Mesendoderm (in vitro differentiated cells): ENCODE measurements around the gene FFAR2.

Experiments
- DNase-seq: peaks from one replicate; pipeline ENCODE4 v3.0.0; 2013
- H2AK5ac ChIP-seq: 2 replicates; pipeline ENCODE4 v1.6.1; 2013; ENCODE audit warnings: low read length, inconsistent platforms
- H2BK120ac ChIP-seq: 2 replicates; pipeline ENCODE4 v1.6.1; 2013; ENCODE audit warnings: low read depth, mild to moderate bottlenecking, low read length, moderate library complexity, mixed read lengths
- H2BK15ac ChIP-seq: replicated peaks from 2 replicates; pipeline ENCODE4 v1.6.1; 2013; ENCODE audit warnings: low read depth, mild to moderate bottlenecking, moderate library complexity
- H2BK5ac ChIP-seq: 2 replicates; pipeline ENCODE4 v1.6.1; 2013; ENCODE audit warnings: low read length, inconsistent platforms
- H3K18ac ChIP-seq: 2 replicates; pipeline ENCODE4 v1.6.1; 2013; ENCODE audit warnings: mild to moderate bottlenecking, low read length, mixed read lengths
- H3K23ac ChIP-seq: one replicate; pipeline ENCODE4 v1.6.1; 2013; ENCODE audit warnings: low read length
- H3K27ac ChIP-seq: 2 replicates; pipeline ENCODE4 v1.5.1; 2013; ENCODE audit warnings: low read depth, mild to moderate bottlenecking, inconsistent platforms, low read length, moderate library complexity
- H3K27me3 ChIP-seq: 2 replicates; pipeline ENCODE4 v1.6.1; 2013; ENCODE audit warnings: low read length, control low read depth, mild to moderate bottlenecking, inconsistent platforms; ENCODE audit not compliant: insufficient read depth, poor library complexity
- H3K36me3 ChIP-seq: 2 replicates; pipeline ENCODE4 v1.6.1; 2013; ENCODE audit warnings: low read length, inconsistent platforms; ENCODE audit not compliant: control insufficient read depth, insufficient read depth
- H3K4ac ChIP-seq: one replicate; pipeline ENCODE4 v1.6.1; 2013; ENCODE audit warnings: low read depth, mild to moderate bottlenecking, low read length, moderate library complexity
- H3K4me1 ChIP-seq: 2 replicates; pipeline ENCODE4 v1.6.1; 2013; ENCODE audit warnings: low read depth, low read length, inconsistent platforms; ENCODE audit not compliant: control insufficient read depth
- H3K4me2 ChIP-seq: 2 replicates; pipeline ENCODE4 v1.6.1; 2013; ENCODE audit warnings: low read length
- H3K4me3 ChIP-seq: 2 replicates; pipeline ENCODE4 v1.5.1; 2013; ENCODE audit warnings: mild to moderate bottlenecking, low read length
- H3K56ac ChIP-seq: one replicate; pipeline ENCODE4 v1.6.1; 2013; ENCODE audit warnings: low read length
- H3K79me1 ChIP-seq: 2 replicates; pipeline ENCODE4 v1.6.1; 2013; ENCODE audit warnings: low read length, inconsistent platforms
- H3K79me2 ChIP-seq: 2 replicates; pipeline ENCODE4 v1.6.1; 2013; ENCODE audit warnings: mild to moderate bottlenecking, low read length; ENCODE audit not compliant: control insufficient read depth, insufficient read depth
- H3K9ac ChIP-seq: 2 replicates; pipeline ENCODE4 v1.6.1; 2013; ENCODE audit warnings: low read length, inconsistent platforms
- H4K5ac ChIP-seq: one replicate; pipeline ENCODE4 v1.6.1; 2013; ENCODE audit warnings: low read length
- H4K8ac ChIP-seq: one replicate; pipeline ENCODE4 v1.6.1; 2013; ENCODE audit warnings: low read depth, mild to moderate bottlenecking, control low read depth, low read length, moderate library complexity
- WGBS: extraction: QIAGEN DNeasy Blood & Tissue Kit; methylation state at CpG from one replicate; pipeline ENCODE4 v1.1.7; 2013; ENCODE audit warnings: low lambda C conversion rate, missing lambda C conversion rate; ENCODE audit not compliant: insufficient coverage; ENCODE audit errors: extremely low coverage; 5-methylcytosine and 5-hydroxymethylcytosine counted together

FFAR2 gene

DNA sequence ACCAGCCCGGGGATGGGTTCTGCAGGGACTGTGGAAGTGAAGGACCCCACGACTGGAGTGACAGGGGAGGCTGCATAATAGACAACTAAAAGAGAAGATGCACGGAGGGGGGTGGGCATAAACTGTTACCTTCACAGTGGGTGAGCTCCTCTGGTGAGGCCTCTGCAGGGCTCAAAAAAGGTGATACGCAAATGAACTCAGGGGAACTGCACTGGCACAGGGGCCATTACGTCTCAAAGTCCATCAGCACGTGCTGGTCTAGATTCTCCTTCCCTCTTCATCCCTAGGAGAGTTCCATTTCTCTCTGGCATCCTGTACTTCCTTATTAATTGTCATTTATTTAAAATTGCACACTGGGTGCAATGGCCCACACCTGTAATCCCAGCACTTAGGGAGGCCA lies 8.1 kb upstream of the FFAR2 start:
- no peak overlapping the region for H3K18ac ChIP-seq
- H2BK5ac ChIP-seq, result no peak overlapping the region
- H2AK5ac ChIP-seq, result no peak overlapping the region
- H4K8ac ChIP-seq, result no peak overlapping the region
- peaks cover 4% of the 10 kb centered on the region for H3K4me1 ChIP-seq
- no peak overlapping the region for H4K5ac ChIP-seq
- no peak overlapping the region for H3K23ac ChIP-seq
- H3K79me1 ChIP-seq, result no peaks in the 10 kb centered on the region
- no CpG with 5 or more reads among the region's 6 CpGs for WGBS
- no peak overlapping the region for H3K4ac ChIP-seq
- no peak overlapping the region for H3K4me3 ChIP-seq
- DNase-seq, result no peak
- no peak overlapping the region for H3K9ac ChIP-seq
- no peak overlapping the region for H3K56ac ChIP-seq
- H2BK15ac ChIP-seq, result no peak overlapping the region
- H3K27ac ChIP-seq, result no peak overlapping the region
- no peaks in the 10 kb centered on the region for H3K79me2 ChIP-seq
- no peak overlapping the region for H3K4me2 ChIP-seq
- H3K36me3 ChIP-seq, result no peaks in the 10 kb centered on the region
- no peak overlapping the region for H2BK120ac ChIP-seq
- no peaks in the 10 kb centered on the region for H3K27me3 ChIP-seq

DNA sequence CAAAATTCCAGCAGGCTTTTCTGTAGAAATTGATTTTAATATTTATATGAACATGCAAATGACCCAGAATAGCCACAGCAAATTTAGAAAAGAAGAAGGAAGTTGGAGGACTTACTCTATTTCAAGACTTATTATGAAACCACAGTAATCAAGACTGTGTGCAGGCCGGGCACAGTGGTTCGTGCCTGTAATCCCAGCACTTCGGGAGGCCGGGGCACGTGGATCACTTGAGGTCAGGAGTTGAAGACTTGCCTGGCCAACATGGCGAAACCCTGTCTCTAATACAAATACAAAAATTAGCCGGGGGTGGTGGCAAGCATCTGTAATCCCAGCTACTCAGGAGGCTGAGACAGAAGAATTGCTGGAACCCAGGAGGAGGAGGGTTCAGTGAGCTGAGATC lies 6.0 kb upstream of the FFAR2 start:
- H3K4me3 ChIP-seq, result no peak overlapping the region
- H3K56ac ChIP-seq, result no peak overlapping the region
- no peak overlapping the region for H2BK120ac ChIP-seq
- H3K79me1 ChIP-seq, result no peaks in the 10 kb centered on the region
- no peak overlapping the region for H2BK15ac ChIP-seq
- H3K79me2 ChIP-seq, result no peaks in the 10 kb centered on the region
- WGBS, result no CpG with 5 or more reads among the region's 7 CpGs
- H3K9ac ChIP-seq, result no peak overlapping the region
- H4K5ac ChIP-seq, result no peak overlapping the region
- no peak for DNase-seq
- H2BK5ac ChIP-seq, result no peak overlapping the region
- H2AK5ac ChIP-seq, result no peak overlapping the region
- H3K4me1 ChIP-seq, result no peaks in the 10 kb centered on the region
- H3K18ac ChIP-seq, result no peak overlapping the region
- H3K36me3 ChIP-seq, result no peaks in the 10 kb centered on the region
- no peak overlapping the region for H3K27ac ChIP-seq
- no peak overlapping the region for H4K8ac ChIP-seq
- no peak overlapping the region for H3K4me2 ChIP-seq
- no peak overlapping the region for H3K23ac ChIP-seq
- no peaks in the 10 kb centered on the region for H3K27me3 ChIP-seq
- H3K4ac ChIP-seq, result no peak overlapping the region

DNA sequence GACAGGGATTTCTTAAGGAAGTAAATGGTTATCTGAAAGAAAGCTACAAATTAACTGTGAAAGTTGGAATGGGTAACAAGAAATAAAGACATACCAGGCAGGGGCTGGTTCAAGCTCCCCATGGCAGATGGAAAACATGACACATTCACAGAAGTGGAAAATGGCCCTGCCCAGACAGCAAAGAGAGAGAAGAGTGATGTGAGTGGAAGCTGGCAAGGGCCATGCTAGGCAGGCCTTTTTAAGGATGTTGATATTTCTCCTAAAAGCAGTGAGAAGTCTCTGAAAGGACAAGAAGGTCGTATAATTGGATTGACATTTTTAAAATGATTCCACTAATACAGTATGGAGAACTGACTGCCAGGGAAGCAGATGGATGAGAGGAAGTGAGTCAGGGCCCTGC lies 3.3 kb upstream of the FFAR2 start:
- no peak overlapping the region for H3K4me2 ChIP-seq
- H3K18ac ChIP-seq, result no peak overlapping the region
- no peak overlapping the region for H3K23ac ChIP-seq
- no peak overlapping the region for H3K4ac ChIP-seq
- no peak overlapping the region for H4K8ac ChIP-seq
- H3K4me3 ChIP-seq, result no peak overlapping the region
- H3K9ac ChIP-seq, result no peak overlapping the region
- no CpG with 5 or more reads among the region's 1 CpG for WGBS
- no peak overlapping the region for H2BK120ac ChIP-seq
- H3K56ac ChIP-seq, result no peak overlapping the region
- no peaks in the 10 kb centered on the region for H3K36me3 ChIP-seq
- H3K79me1 ChIP-seq, result no peaks in the 10 kb centered on the region
- H2BK15ac ChIP-seq, result no peak overlapping the region
- no peak overlapping the region for H2BK5ac ChIP-seq
- no peak overlapping the region for H4K5ac ChIP-seq
- H2AK5ac ChIP-seq, result no peak overlapping the region
- H3K4me1 ChIP-seq, result no peaks in the 10 kb centered on the region
- H3K27me3 ChIP-seq, result no peaks in the 10 kb centered on the region
- H3K79me2 ChIP-seq, result no peaks in the 10 kb centered on the region
- no peak for DNase-seq
- no peak overlapping the region for H3K27ac ChIP-seq

DNA sequence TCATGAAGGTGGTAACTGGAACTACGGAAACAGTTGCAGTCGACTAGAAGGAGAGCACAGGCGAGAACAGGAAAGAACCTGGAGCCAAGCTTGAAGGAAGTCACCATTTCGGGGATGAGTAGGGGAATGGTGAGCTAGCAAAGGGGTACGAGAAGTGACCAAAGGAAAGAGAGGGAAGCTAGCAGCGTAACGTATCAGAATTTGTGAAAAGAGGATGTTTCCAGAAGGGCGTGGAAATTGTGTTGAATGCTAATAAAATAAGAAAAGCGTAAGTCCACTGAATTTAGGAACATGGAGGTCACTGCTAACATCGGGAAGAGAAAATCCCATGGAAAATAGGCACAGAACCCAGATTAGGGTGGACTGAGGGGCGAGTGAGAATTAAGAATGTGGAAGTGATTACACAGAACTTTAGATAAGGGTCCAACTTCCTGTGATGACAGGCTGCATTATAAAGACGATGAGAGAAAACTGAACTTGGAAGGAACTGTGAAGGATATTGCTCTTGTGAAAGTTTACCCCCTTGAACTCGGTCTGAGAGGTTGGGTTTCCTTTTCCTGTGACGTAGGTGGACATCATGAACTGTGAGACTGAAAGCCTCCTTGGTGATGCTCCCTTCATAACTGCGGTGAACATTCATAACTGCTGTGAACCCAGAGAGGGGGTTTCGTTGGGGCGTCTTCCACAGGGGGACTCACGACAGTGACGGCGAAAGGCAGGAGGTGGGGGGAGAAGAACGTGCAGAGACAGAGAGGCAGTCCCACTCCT lies 2.0 kb upstream of the FFAR2 start:
- H3K56ac ChIP-seq, result no peak overlapping the region
- H3K27me3 ChIP-seq, result no peaks in the 10 kb centered on the region
- no peak for DNase-seq
- H3K9ac ChIP-seq, result no peak overlapping the region
- H3K79me2 ChIP-seq, result no peaks in the 10 kb centered on the region
- H4K5ac ChIP-seq, result no peak overlapping the region
- WGBS, result no CpG with 5 or more reads among the region's 21 CpGs
- H2BK15ac ChIP-seq, result no peak overlapping the region
- H2AK5ac ChIP-seq, result no peak overlapping the region
- no peak overlapping the region for H4K8ac ChIP-seq
- no peaks in the 10 kb centered on the region for H3K36me3 ChIP-seq
- no peaks in the 10 kb centered on the region for H3K4me1 ChIP-seq
- H3K4ac ChIP-seq, result no peak overlapping the region
- no peak overlapping the region for H3K18ac ChIP-seq
- H3K23ac ChIP-seq, result no peak overlapping the region
- H2BK120ac ChIP-seq, result no peak overlapping the region
- H2BK5ac ChIP-seq, result no peak overlapping the region
- no peak overlapping the region for H3K4me2 ChIP-seq
- H3K27ac ChIP-seq, result no peak overlapping the region
- no peak overlapping the region for H3K4me3 ChIP-seq
- no peaks in the 10 kb centered on the region for H3K79me1 ChIP-seq

DNA sequence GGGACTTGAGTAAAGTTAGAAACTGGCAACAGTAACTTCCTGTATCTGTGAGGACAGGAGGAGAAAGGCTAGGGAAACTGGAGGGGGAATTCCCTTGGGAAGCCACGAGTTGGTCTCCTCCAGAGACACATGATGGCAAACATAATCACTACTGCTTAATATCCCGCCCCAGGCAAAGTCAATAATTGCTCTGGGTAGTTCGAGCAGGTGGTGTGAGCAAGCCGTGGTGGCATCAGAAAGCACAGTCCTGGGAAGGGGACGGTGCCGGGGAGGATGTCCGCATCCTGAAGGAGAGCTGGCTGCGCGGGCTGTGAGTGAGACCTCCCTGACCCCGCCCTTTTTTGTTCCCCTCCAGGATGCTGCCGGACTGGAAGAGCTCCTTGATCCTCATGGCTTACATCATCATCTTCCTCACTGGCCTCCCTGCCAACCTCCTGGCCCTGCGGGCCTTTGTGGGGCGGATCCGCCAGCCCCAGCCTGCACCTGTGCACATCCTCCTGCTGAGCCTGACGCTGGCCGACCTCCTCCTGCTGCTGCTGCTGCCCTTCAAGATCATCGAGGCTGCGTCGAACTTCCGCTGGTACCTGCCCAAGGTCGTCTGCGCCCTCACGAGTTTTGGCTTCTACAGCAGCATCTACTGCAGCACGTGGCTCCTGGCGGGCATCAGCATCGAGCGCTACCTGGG lies 1.4 kb downstream of the FFAR2 start:
- H3K4me2 ChIP-seq, result no peak overlapping the region
- no peak overlapping the region for H3K4ac ChIP-seq
- H3K9ac ChIP-seq, result no peak overlapping the region
- H4K8ac ChIP-seq, result no peak overlapping the region
- no peak for DNase-seq
- H3K27ac ChIP-seq, result no peak overlapping the region
- no peak overlapping the region for H2BK5ac ChIP-seq
- no peak overlapping the region for H3K56ac ChIP-seq
- no peak overlapping the region for H2AK5ac ChIP-seq
- no CpG with 5 or more reads among the region's 27 CpGs for WGBS
- no peaks in the 10 kb centered on the region for H3K27me3 ChIP-seq
- H3K79me1 ChIP-seq, result no peaks in the 10 kb centered on the region
- no peak overlapping the region for H2BK15ac ChIP-seq
- H2BK120ac ChIP-seq, result no peak overlapping the region
- H3K23ac ChIP-seq, result no peak overlapping the region
- H3K18ac ChIP-seq, result no peak overlapping the region
- H3K4me3 ChIP-seq, result no peak overlapping the region
- no peaks in the 10 kb centered on the region for H3K36me3 ChIP-seq
- H4K5ac ChIP-seq, result no peak overlapping the region
- no peaks in the 10 kb centered on the region for H3K4me1 ChIP-seq
- no peaks in the 10 kb centered on the region for H3K79me2 ChIP-seq
